ENCODE data around the gene CTNND2. TPM values are rescaled to one million over a fixed set of nuclear protein-coding genes. Genes with fewer than 3 reads are reported as not detected.

CTNND2 gene
- total RNA-seq, 2 experiments from 2014 or later: 0.20 TPM; not detected in 1

DNA sequence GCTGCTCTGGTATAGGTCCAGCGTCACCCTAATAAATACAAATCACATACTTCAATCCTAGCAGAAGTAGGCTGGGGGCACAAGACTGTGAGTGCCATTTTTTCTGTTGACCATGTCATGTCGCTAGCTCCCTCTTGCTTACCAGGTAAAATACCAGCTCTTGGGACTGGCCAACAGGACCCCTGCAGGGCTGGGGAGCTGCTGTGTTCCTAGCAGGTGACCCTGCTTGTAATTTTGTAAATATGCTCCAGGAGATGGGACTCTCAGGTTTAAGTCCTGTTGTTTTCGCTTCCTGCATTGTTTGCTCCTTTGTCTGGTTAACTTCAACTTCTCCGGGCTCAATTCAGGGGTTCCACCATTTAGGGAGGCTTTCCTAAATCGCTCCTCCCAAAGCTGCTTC is 856.6 kb downstream of the CTNND2 start:
- no peaks in the 10 kb centered on the region for H3K4me1 Mint-ChIP-seq (ENCODE audit: low read depth)
- no peak overlapping the region for H3K27ac Mint-ChIP-seq
- DNase-seq (no peak), ATAC-seq (ENCODE audit: poor library complexity) (no peak)
- no peaks in the 10 kb centered on the region for H3K27me3 Mint-ChIP-seq
- intact Hi-C loops (cut with DNase I, micrococcal nuclease): no loop called here
- ChIA-PET CTCF (no interaction called here), POLR2A (no interaction called here)
- H3K4me3 Mint-ChIP-seq: no peak overlapping the region
- TF ChIP-seq, protein P1, sequence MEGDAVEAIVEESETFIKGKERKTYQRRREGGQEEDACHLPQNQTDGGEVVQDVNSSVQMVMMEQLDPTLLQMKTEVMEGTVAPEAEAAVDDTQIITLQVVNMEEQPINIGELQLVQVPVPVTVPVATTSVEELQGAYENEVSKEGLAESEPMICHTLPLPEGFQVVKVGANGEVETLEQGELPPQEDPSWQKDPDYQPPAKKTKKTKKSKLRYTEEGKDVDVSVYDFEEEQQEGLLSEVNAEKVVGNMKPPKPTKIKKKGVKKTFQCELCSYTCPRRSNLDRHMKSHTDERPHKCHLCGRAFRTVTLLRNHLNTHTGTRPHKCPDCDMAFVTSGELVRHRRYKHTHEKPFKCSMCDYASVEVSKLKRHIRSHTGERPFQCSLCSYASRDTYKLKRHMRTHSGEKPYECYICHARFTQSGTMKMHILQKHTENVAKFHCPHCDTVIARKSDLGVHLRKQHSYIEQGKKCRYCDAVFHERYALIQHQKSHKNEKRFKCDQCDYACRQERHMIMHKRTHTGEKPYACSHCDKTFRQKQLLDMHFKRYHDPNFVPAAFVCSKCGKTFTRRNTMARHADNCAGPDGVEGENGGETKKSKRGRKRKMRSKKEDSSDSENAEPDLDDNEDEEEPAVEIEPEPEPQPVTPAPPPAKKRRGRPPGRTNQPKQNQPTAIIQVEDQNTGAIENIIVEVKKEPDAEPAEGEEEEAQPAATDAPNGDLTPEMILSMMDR (IDR thresholded peaks at IDR 0.05): no peak
- no peaks in the 10 kb centered on the region for H3K36me3 Mint-ChIP-seq (ENCODE audit: low read depth)
- H3K36me3 ChIP-seq (ENCODE audit: insufficient read depth, low read length): no peaks in the 10 kb centered on the region
- H3K9me3 Mint-ChIP-seq: no peaks in the 10 kb centered on the region
- no peak overlapping the region for H3K27ac ChIP-seq (ENCODE audit: low read depth in 1 of 2, low read length in 2 of 2)
- H3K27me3 ChIP-seq (ENCODE audit: control insufficient read depth in 1 of 2, insufficient read depth in 2 of 2, low read length in 2 of 2): no peaks in the 10 kb centered on the region
- no peaks in the 10 kb centered on the region for H3K4me1 ChIP-seq (ENCODE audit: insufficient read depth, low read length)
- no peaks in the 10 kb centered on the region for H3K9me3 ChIP-seq (ENCODE audit: control insufficient read depth in 1 of 2, insufficient read depth in 1 of 2, low read length in 2 of 2)
- H3K4me3 ChIP-seq (ENCODE audit: low read length): no peak overlapping the region

GRCh38 chr5:11047030-11047429 is 857.2 kb downstream of the CTNND2 start:
- H3K4me1 Mint-ChIP-seq (ENCODE audit: low read depth): no peaks in the 10 kb centered on the region
- H3K27me3 Mint-ChIP-seq: no peaks in the 10 kb centered on the region
- Histone ChIP-seq H3K27ac (ENCODE audit: low read depth in 1 of 2, low read length in 2 of 2) (no peak overlapping the region), H3K9me3 (ENCODE audit: control insufficient read depth in 1 of 2, insufficient read depth in 1 of 2, low read length in 2 of 2) (no peaks in the 10 kb centered on the region), H3K4me1 (ENCODE audit: insufficient read depth, low read length) (no peaks in the 10 kb centered on the region), H3K4me3 (ENCODE audit: low read length) (no peak overlapping the region), H3K27me3 (ENCODE audit: control insufficient read depth in 1 of 2, insufficient read depth in 2 of 2, low read length in 2 of 2) (no peaks in the 10 kb centered on the region), H3K36me3 (ENCODE audit: insufficient read depth, low read length) (no peaks in the 10 kb centered on the region)
- POLR2A ChIA-PET: no interaction called here
- no peak overlapping the region for H3K27ac Mint-ChIP-seq
- TF ChIP-seq, protein P1 (IDR thresholded peaks at IDR 0.05): no peak
- no peak overlapping the region for H3K4me3 Mint-ChIP-seq
- no peak for DNase-seq
- H3K36me3 Mint-ChIP-seq (ENCODE audit: low read depth): no peaks in the 10 kb centered on the region
- intact Hi-C loops (cut with DNase I, micrococcal nuclease): no loop called here
- CTCF ChIA-PET: no interaction called here
- no peaks in the 10 kb centered on the region for H3K9me3 Mint-ChIP-seq
- ATAC-seq (ENCODE audit: poor library complexity): no peak

DNA sequence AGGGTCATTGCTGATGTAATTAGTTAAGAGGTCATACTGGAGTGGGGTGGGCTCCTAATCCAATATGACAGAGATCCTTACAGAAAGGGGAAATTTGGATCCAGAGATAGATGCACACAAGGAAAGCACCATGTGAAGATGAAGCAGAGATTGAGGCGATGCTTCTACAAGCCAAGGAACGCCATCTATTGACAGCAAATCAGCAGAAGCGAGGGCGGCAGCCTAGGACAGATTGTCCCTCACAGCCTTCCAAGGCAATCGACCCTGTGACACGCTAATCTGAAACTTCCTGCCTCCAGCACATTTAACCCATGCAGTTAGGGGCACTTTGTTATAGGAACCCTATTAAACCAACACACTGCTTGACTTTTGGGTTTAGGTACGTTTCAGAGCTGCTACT is 858.1 kb downstream of the CTNND2 start:
- ChIA-PET POLR2A (no interaction called here), CTCF (no interaction called here)
- H3K9me3 Mint-ChIP-seq: no peaks in the 10 kb centered on the region
- no peak for ATAC-seq (ENCODE audit: poor library complexity)
- no peaks in the 10 kb centered on the region for H3K27me3 ChIP-seq (ENCODE audit: control insufficient read depth in 1 of 2, insufficient read depth in 2 of 2, low read length in 2 of 2)
- H3K4me1 Mint-ChIP-seq (ENCODE audit: low read depth): no peaks in the 10 kb centered on the region
- H3K27me3 Mint-ChIP-seq: no peaks in the 10 kb centered on the region
- TF ChIP-seq, protein P1 (IDR thresholded peaks at IDR 0.05): no peak
- no peak overlapping the region for H3K27ac Mint-ChIP-seq
- no peak for DNase-seq
- H3K4me1 ChIP-seq (ENCODE audit: insufficient read depth, low read length): no peaks in the 10 kb centered on the region
- no peaks in the 10 kb centered on the region for H3K36me3 Mint-ChIP-seq (ENCODE audit: low read depth)
- intact Hi-C loops (cut with DNase I, micrococcal nuclease): no loop called here
- no peak overlapping the region for H3K4me3 Mint-ChIP-seq
- no peaks in the 10 kb centered on the region for H3K9me3 ChIP-seq (ENCODE audit: control insufficient read depth in 1 of 2, insufficient read depth in 1 of 2, low read length in 2 of 2)
- no peaks in the 10 kb centered on the region for H3K36me3 ChIP-seq (ENCODE audit: insufficient read depth, low read length)
- no peak overlapping the region for H3K4me3 ChIP-seq (ENCODE audit: low read length)
- no peak overlapping the region for H3K27ac ChIP-seq (ENCODE audit: low read depth in 1 of 2, low read length in 2 of 2)

Measured in CD4-positive, alpha-beta T cell (primary cell).